ENCODE results near the gene PPFIA3. TPM values are rescaled to one million over a fixed set of nuclear protein-coding genes. Genes with fewer than 3 reads are reported as not detected.

PPFIA3 gene
- total and polyA plus RNA-seq, 2 of the 8 experiments (the other 6 are each of a cell fraction or from before 2014, with no cell fraction given) = 15.9 to 25.3 TPM

DNA sequence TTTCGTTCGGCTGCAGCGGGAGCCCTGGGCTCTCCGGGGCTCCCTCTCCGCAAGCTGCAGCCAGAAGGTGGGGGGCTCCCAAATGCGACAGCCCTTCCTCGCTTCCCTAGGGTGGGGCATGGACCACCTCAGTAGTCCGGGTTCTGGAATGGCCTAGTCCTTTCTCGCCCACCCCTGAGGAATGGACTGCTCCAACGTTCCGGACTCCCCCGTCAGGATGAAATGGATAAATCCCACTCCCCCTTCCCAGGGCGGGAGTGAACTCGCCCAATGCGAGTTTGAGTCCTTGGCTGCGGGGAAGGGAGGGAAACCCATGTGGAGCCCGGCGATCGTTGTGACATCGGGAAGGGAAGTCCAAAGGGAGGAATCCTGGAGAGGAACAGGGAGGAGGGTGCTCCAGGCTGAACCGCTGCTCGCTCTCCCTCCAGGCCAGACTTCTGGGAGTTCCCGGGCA lies 30.3 kb downstream of the PPFIA3 start (continued):
- TF ChIP-seq RNF2 (IDR thresholded peaks at IDR 0.05; ENCODE audit: borderline replicate concordance, low read depth, low read length, missing control alignments, poor library complexity, severe bottlenecking) = no peak
- no peak for TF ChIP-seq TAF1 (IDR thresholded peaks at IDR 0.05; ENCODE audit: low read depth, low read length)
- peak; percentile 10 to 70; a peak in 1 of 4 replicates for TF ChIP-seq SIN3A (conservative IDR thresholded peaks at IDR 0.05 in 1 of 2, IDR thresholded peaks at IDR 0.05 in 1 of 2; ENCODE audit: low read depth in 1 of 2, low read length in 2 of 2)
- TF ChIP-seq GTF2F1 (IDR thresholded peaks at IDR 0.05; ENCODE audit: borderline replicate concordance, low read depth, low read length) = no peak
- no peak for TF ChIP-seq SUZ12 (IDR thresholded peaks at IDR 0.05; ENCODE audit: low read length)
- no peak for TF ChIP-seq HDAC6 (IDR thresholded peaks at IDR 0.05; ENCODE audit: low read depth, low read length)
- TF ChIP-seq PHF8 (conservative IDR thresholded peaks at IDR 0.05; ENCODE audit: low read depth, low read length) = 0 out of 2 replicates have a peak, but pooled peaks have one; percentile 36
- peak in 1 of 2 experiments; percentile 11; a peak in 1 of 4 replicates for TF ChIP-seq HDAC2 (IDR thresholded peaks at IDR 0.05; ENCODE audit: borderline replicate concordance in 1 of 2, low read depth in 2 of 2, low read length in 2 of 2)
- no peak for TF ChIP-seq RAD21 (IDR thresholded peaks at IDR 0.05 in 1 of 2, conservative IDR thresholded peaks at IDR 0.05 in 1 of 2; ENCODE audit: low read depth in 2 of 2, low read length in 2 of 2)
- peak; percentile 87 for TF ChIP-seq SP1 (IDR thresholded peaks at IDR 0.05; ENCODE audit: low read depth, low read length)
- no peak for TF ChIP-seq TCF12 (IDR thresholded peaks at IDR 0.05; ENCODE audit: low read depth, low read length)
- no peak for TF ChIP-seq MAFK (IDR thresholded peaks at IDR 0.05; ENCODE audit: low read depth, low read length)
- TF ChIP-seq SIRT6 (IDR thresholded peaks at IDR 0.05; ENCODE audit: low read length) = no peak
- no peak for TF ChIP-seq CBX8 (IDR thresholded peaks at IDR 0.05; ENCODE audit: borderline replicate concordance, low read depth, low read length)

Data from H1 (cell line).